CD4-positive, alpha-beta T cell treated with Interleukin-15 for 4 hours (primary cell): ENCODE results near the gene MARCHF10.
"Not testable (repeated sequence)": the region's sequence is repeated elsewhere in the genome, so short reads cannot be mapped to it uniquely, and the experiment has no call there.

Experiments used
- DNase-seq: peaks from one replicate; pipeline ENCODE4 v3.0.0-alpha.2; 2020; ENCODE audit warnings: low spot score

The MARCHF10 gene

DNA sequence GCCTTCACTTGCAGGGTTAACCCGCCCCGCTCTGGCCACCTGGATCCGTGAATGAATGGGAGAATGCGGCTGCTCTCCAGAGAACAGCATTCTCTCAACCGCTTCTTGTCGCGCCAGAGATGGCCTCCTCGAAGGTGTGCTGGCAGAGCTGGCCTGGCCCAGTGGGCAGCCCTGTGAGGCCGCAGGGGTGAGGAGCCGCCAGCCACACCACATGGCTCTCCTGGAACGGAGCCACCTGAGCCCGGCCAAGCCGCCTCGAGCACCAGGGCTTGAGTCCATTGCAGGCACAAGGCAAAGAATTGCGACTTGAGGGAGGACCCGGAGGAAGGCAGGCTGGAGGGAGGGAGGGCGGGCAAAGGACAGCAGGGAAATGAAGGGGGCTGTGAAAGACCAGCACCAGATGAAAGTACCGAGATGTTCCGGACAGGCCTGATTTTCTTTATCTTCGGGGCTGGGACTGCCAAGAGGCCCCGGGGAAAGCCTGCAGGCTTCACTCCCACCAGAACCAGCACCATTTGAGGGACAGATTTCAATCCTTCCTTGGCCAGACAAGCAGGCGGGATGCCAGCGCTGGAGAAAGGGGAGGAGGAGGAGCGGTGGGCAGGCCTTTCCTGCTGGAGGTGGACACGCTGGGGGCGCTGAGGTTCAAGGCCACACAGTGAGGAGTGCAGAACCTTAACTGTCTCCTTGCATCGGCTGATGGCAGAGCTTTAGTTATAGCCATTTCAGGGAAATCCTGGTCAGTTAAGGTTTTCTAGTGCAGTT, 111.2 kb downstream of the MARCHF10 start:
- DNase-seq: no peak

DNA sequence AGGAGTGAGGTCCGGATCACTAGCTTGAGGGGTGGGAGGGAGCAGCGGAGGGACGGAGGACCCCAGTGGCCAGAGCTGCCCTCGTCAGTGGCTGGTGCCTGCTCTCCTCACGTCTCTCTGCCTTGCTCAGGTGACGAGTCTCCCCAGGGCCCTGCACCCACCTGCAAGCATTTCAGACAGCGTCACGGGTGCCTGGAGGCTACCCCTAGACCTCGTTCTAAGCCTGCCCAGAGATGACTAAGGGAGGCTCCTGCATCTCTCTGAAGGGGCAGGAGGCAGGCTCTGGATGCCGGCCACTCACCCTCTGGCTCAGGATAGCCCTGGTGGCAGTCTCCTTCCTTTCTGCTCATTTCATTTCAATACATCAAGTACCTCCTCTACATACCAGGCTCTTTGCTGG, 111.9 kb downstream of the MARCHF10 start:
- DNase-seq: no peak

DNA sequence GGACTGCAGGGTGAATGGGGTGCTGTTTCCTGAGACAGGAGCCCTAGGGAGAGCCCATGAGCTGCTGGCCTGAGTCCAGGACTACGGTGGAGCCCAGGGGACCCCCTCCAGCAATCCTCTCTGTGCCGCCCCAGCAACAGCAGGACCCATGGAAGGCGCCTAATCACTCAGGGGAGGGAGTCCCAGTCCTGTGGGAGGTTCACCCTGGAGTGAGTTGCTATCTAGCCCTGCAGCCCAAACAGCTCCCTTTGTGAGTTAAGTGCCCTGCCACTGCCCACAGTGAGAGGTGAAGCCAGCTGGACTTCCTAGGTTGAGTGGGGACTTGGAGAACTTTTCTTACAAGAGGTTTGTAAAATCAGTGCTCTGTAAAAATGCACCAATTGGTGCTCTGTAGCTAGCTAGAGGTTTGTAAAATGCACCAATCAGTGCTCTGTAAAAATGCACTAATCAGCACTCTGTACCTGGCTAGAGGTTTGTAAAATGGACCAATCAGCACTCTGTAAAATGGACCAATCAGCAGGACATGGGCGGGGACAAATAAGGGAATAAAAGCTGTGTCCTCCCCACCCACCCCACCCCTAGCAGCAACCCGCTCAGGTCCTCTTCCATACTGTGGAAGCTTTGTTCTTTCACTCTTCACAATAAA, 112.9 kb downstream of the MARCHF10 start:
- not testable (repeated sequence) for DNase-seq

DNA sequence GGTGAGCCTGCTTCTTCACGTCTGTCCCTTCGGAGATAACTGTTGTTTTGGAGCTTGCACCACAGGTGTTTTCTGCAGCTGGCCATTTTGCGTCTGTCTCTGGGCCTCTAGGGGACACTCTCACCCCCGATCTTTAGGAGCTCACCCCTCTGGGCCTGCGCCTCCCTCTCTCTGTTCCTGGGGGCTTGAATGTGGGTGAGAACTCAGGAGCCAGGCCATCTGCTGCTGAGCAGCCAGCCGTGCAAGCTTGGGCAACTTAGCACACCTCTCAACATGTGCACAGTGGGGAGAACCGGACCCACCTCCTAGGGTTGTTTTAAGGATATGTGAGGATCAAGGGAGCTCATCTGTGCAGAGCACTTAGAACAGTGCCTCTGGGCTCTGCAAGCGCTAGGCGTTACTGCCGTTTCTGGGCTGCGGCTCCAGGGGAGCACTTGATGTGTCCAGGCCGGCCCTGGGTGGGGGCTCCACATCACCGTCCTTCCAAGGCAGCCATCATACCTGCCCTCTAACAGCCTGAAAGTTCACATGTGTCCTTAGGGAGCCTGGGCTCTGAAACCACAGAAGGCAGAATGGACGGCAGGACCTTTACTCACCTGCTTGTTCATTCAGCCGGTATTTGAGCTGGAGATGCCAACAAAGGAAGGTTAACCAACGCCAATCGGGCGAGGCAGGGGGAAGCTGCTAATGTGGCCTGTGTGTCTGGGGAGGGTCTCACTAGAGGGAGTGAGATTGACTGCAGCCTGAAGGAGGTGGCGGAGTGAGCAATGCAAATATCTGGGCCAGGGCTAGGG, 114.3 kb downstream of the MARCHF10 start:
- DNase-seq: no peak

DNA sequence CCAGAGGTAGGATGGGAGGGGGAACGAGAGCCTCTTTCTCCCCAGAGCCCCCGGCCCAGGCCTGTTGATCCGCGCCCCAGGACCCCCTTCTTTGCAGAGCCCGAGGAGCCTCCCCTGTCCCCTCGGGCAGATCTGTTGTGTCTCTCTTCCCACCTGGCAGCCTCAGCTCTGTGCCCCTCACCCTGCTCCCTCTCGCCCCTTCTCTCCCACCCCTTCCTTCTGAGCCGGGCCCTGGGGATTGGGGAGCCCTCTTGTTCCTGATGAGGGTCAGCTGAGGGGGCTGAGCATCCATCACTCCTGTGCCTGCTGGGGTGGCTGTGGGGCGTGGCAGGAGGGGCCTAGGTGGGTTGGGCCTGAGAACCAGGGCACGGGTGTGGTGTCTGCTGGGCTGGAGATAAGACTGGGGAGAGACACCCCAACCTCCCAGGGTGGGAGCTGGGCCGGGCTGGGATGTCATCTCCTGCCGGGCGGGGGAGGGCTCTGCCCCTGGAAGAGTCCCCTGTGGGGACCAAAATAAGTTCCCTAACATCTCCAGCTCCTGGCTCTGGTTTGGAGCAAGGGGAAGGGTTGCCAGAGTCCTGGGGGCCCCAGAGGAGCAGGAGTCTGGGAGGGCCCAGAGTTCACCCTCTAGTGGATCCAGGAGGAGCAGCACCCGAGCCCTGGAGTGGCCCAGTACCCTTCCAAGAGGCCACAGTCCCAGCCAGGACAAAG, 115.2 kb downstream of the MARCHF10 start:
- DNase-seq: no peak

DNA sequence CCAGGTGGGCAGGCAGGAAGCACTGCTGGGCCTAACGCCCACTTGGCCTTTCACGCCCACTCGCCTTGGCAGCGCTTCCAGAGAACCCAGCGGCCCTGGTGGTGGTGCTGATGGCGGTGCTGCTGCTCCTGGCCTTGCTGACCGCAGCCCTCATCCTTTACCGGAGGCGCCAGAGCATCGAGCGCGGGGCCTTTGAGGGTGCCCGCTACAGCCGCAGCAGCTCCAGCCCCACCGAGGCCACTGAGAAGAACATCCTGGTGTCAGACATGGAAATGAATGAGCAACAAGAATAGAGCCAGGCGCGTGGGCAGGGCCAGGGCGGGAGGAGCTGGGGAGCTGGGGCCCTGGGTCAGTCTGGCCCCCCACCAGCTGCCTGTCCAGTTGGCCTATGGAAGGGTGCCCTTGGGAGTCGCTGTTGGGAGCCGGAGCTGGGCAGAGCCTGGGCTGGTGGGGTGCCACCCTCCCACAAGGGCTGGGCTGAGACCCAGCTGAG, 115.9 kb downstream of the MARCHF10 start:
- no peak for DNase-seq

DNA sequence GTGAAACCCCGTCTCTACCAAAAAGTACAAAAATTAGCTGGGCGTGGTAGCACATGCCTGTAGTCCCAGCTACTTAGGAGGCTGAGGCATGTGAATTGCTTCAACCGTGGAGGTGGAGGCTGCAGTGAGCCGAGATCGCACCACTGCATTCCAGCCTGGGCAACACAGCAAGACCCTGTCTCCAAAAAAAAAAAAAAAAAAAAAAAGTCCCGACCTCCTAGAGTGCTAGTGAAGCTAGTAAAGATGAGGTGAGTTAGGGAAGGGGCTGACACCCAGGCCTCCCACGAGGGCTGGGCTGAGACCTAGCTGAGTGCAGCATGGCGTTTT, 116.6 kb downstream of the MARCHF10 start:
- DNase-seq: not testable (repeated sequence)

DNA sequence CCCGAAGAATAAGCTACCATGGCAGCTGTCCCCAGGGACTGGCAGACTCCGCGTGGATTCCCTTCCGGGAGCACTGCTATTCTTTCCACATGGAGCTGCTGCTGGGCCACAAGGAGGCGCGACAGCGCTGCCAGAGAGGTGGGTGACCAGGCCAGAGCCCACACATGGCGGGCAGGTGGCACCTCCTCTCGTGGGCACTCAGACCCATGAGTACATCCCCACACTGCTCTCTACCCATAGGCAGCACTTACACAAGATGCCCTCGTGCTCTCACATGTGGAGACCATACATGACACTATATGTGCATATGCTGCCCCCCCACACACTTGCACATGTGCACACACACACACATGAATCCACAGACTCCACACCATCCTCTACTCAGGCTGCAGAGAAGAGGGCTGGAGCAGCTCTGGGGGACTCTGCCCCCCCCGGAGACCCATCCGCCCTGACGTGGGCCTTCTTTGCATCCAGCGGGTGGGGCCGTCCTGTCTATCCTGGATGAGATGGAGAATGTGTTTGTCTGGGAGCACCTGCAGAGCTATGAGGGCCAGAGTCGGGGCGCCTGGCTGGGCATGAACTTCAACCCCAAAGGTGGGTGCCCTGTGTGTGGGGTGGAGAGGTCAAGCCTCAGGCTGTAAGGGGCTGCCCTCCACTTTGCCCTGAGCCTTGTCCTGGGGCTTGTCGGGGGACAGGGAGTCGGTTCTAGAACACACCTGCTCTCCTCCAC, 117.8 kb downstream of the MARCHF10 start:
- no peak for DNase-seq

DNA sequence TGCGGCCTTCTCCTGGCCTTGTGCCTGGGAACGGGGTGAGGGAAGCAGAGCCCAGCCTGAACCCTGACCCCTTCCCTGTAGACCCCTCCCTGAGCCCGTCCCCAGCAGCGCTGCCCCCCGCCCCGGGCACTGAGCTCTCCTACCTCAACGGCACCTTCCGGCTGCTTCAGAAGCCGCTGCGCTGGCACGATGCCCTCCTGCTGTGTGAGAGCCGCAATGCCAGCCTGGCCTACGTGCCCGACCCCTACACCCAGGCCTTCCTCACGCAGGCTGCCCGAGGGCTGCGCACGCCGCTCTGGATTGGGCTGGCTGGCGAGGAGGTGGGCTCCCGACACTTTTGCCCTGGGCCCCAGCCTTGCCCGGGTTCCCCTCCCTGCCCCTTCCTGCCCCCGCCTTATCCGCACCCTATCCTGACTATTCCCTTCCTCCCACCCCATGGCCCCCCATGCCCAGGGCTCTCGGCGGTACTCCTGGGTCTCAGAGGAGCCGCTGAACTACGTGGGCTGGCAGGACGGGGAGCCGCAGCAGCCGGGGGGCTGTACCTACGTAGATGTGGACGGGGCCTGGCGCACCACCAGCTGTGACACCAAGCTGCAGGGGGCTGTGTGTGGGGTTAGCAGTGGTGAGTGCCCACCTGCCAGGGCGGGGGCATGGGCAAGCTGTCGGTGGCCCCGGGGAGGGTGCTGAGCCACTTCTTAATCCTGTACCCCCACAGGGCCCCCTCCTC, 118.5 kb downstream of the MARCHF10 start:
- DNase-seq: no peak

DNA sequence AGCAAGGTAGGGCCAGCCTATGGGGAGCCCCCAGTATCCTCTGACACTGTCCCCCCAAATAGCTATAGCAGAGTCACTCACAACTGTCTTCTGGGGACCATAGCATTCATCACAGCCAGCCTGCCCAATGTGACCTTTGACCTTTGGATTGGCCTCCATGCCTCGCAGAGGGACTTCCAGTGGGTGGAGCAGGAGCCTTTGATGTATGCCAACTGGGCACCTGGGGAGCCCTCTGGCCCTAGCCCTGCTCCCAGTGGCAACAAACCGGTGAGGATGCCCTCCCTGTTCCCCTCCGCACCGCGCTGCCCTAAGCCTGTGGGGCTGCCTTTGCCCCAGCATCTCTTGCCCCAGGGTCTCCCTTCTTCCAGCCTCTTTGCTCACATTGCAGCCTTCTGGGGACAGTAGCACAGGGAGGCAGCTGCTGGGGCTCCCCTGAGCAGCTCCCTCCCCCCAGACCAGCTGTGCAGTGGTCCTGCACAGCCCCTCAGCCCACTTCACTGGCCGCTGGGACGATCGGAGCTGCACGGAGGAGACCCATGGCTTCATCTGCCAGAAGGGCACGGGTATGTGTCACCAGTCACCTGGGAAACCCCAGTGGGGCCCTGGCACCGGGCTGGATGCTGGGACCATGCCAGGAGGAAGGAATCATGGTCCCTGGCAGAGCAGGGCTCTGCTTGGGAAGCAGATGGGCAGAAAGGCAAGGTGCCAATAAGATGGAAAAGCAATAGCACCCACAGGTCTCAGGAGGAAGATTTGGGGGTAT, 119.5 kb downstream of the MARCHF10 start:
- DNase-seq: no peak

DNA sequence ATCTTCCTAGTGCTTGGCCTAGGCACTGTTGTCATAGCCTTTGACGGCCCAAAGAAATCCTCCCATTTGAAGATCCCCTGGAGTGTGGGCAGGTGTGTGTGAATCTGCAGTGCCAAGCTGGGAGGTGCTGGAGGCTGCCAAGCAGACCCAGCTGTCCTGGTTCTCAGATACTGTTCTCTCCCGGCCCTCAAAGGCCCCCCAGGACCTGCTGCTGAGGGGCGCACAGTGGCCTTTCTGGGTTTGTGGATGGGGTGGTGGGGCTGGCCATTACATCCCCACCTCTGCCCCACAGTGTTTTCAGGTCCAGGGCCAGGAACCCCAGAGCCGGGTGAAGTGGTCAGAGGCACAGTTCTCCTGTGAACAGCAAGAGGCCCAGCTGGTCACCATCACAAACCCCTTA, 120.1 kb downstream of the MARCHF10 start:
- DNase-seq: no peak

DNA sequence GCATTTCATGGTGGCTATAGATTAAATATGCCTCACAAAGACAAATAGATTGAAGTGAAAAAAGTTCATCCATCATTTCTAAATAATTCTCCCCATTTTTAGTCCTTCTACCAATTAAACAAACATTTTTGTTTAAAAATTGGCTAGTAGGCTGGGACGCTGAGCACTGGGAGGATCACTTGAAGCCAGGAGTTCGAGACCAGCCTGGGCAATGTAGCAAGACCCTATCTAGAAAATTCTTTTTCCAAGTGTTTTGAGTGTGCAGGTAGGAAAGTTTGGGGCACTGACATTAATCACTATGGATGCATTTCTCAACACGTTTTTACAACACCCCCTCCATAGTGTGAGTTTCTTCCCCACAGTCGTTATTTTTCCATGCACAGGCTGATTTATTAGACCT, 123.9 kb downstream of the MARCHF10 start:
- DNase-seq: no peak

DNA sequence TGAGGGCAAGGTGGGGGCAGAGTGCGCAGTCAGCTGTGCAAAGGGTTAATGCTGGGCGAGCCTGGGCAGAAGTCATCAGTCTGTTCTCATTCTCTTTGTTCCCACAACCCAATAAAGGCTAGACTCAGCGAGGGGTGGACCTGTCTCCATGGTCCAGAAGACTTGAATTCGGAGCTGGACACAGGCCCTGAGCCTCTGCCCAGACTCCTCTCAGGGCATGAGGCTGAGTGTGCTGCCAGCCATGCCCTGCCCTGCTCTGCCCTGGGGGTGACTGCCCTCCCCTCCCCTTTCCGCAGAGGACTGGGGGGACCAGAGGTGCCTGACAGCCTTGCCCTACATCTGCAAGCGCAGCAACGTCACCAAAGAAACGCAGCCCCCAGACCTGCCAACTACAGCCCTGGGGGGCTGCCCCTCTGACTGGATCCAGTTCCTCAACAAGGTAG, 126.2 kb downstream of the MARCHF10 start:
- DNase-seq: no peak

DNA sequence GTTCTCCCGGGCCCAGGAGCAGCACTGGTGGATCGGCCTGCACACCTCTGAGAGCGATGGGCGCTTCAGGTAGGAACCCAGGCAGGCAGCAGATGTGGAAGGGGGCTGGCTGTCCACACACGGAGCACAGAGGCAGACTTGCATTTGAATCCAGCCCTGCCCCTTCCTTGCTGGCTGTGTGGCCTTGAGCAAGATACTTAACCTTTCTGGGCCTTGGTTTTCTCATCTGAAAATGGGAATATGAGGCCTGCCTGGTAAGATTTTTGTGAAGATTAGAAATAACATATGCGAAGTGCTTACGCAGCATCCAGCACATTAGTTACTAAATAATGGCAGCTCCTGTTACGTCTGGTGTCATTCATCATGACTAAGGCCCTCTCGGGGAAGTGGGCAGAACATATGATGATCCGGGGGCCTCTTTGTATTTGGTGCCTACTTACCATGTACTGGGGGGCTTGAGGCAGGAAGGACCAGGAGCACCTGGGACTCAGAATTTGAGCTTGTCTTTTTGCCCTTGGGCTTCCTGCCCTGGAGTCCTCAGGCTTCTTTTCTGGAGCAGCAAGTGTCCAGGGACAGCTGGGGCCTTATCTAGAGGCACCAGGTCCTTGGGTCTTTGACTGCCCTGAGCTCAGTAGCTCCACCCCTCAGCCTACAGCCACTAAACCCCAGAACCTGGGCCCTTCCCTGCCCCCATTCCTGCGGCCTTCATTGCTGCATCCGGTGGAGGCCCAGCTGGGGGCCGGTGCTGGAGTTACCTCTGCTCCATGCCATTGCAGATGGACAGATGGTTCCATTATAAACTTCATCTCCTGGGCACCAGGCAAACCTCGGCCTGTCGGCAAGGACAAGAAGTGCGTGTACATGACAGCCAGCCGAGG, 126.8 kb downstream of the MARCHF10 start:
- no peak for DNase-seq

DNA sequence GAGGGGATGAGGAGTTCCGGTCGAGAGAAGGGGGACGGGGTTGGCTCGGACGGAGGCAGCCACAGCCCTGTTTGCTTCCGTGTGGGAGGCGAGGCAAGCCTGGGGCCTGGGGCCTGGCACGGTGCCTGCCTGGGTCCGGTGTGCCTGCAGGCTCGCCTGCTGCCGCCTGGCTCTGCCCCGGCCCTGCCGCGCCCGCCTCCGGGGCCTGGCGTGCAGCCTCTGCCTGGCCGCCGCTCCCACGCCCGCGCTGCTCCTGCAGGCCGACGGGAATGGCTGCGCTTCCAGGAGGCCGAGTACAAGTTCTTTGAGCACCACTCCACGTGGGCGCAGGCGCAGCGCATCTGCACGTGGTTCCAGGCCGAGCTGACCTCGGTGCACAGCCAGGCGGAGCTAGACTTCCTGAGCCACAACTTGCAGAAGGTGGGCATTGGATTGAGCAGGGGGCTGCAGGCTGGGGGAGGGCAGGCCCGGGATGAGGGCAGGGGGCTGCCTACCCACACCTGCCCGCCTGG, 127.5 kb downstream of the MARCHF10 start:
- no peak for DNase-seq

DNA sequence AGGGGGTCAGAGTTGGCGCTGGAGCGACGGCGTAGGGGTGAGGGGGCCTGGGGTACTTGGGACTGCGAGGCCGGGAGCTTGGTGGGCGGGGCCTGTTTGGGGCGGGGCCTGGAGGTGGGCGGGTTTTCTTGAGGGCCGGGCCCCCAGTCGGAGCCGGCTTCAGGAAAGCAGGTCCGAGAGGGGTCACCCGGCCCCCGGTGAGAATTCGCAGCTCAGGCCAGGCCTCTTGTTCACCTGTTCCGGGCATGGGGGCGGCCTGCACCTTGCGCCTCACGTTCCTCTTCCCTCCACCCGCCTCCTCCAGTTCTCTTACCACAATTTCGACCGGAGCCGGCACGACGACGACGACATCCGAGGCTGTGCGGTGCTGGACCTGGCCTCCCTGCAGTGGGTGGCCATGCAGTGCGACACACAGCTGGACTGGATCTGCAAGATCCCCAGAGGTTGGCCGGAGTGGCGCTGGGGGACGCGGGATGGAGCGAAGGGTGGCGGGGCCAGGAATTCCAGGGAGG, 128.2 kb downstream of the MARCHF10 start:
- DNase-seq: no peak

DNA sequence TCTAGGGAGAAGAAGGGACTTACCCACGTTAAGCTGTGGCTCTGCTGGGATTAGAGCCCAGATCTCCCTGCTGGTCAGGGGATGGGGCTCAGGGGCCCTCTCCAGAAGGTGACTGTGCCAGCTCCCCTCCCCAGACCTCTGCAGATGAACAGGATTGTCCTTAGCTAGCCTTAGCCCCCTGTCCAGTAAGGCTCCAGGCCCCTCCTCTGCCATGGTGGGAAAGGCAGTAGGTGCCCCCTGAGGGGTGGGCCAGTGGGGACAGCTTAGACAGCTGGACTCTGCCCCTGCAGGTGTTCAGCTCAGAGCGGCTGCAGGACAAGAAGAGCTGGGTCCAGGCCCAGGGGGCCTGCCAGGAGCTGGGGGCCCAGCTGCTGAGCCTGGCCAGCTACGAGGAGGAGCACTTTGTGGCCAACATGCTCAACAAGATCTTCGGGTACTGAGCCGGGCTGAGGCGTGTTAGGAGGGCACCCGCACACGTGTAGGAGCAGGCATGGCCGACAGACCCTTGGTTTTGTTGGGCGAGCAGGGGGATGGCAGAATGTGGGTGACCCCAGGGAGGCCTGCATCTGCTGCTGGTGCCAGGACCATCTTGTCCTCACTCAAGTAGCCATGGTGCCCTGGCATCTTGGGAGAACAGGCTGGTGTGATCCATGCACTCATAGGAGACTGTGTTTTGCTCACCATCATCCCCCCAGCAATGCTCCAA, 129.7 kb downstream of the MARCHF10 start:
- no peak for DNase-seq
